H1 (cell line): ENCODE measurements around the gene PRPF6. TPM values are rescaled to one million over a fixed set of nuclear protein-coding genes. Genes with fewer than 3 reads are reported as not detected.
A peak's percentile ranks its signal among the peaks of the same experiment; 100 is the strongest.

ENCODE experiments used
- CTCF ChIA-PET: fragments of 300-600 bp; sonication (Branson Sonifier 250); formaldehyde crosslinking; loops from one replicate; lab custom pipeline; 2021; ENCODE audit not compliant: partially characterized antibody; lab: Charles Lee
- POLR2A ChIA-PET: fragments of 300-600 bp; sonication (Branson Sonifier 250); formaldehyde crosslinking; loops from one replicate; lab custom pipeline; 2021; ENCODE audit warnings: inconsistent platforms; ENCODE audit not compliant: partially characterized antibody; lab: Charles Lee
- DNase-seq, 2 experiments: peaks; one replicate each; pipeline versions ENCODE4 v3.0.0 to v3.0.0-alpha.2; 2010 to 2022; ENCODE audit warnings: low spot score in 2 of 2, low read depth in 1 of 2, mixed read lengths in 1 of 2
- FAIRE-seq: peaks from 2 replicates; lab custom pipeline; 2011; peaks lifted over from hg19 to GRCh38; lab: Jason Lieb, UNC
- H2AFZ ChIP-seq: 2 replicates; pipeline ENCODE4 v1.8.1; 2012; ENCODE audit warnings: low read length, inconsistent platforms
- H2AK5ac ChIP-seq: 2 replicates; pipeline ENCODE4 v1.6.1; 2013; ENCODE audit warnings: low read depth, low read length
- H2BK120ac ChIP-seq: replicated peaks from 2 replicates; pipeline ENCODE3; 2013; ENCODE audit warnings: low read depth, low read length, inconsistent platforms
- H2BK12ac ChIP-seq: 2 replicates; pipeline ENCODE4 v1.6.1; 2013; ENCODE audit warnings: low read depth, low read length
- H2BK15ac ChIP-seq: 2 replicates; pipeline ENCODE4 v1.6.1; 2013; ENCODE audit warnings: low read length
- H2BK20ac ChIP-seq: 2 replicates; pipeline ENCODE4 v1.6.1; 2013; ENCODE audit warnings: low read length
- H2BK5ac ChIP-seq: 2 replicates; pipeline ENCODE4 v1.6.1; 2013; ENCODE audit warnings: low read depth, low read length
- H3K14ac ChIP-seq: 2 replicates; pipeline ENCODE4 v1.6.1; 2013; ENCODE audit warnings: inconsistent platforms; ENCODE audit not compliant: insufficient read length
- H3K18ac ChIP-seq: 2 replicates; pipeline ENCODE4 v1.6.1; 2013; ENCODE audit warnings: low read length; ENCODE audit errors: extremely low read depth
- H3K23ac ChIP-seq: 2 replicates; pipeline ENCODE4 v1.6.1; 2013; ENCODE audit warnings: inconsistent platforms; ENCODE audit not compliant: insufficient read length
- H3K23me2 ChIP-seq: 2 replicates; pipeline ENCODE4 v1.6.1; 2013; ENCODE audit warnings: low read depth, low read length
- H3K27ac ChIP-seq: 2 replicates; pipeline ENCODE4 v1.6.1; 2011; ENCODE audit warnings: low read depth, low read length, inconsistent platforms
- H3K27me3 ChIP-seq, 4 experiments: replicated peaks in 1 of 4; 1 replicate in 1 of 4; 2 replicates in 3 of 4; pipeline versions ENCODE4 v1.6.1 to v1.8.1; 2011 to 2013; ENCODE audit warnings: low read length in 3 of 4, mild to moderate bottlenecking in 3 of 4, inconsistent platforms in 2 of 4, mixed read lengths in 2 of 4, moderate library complexity in 1 of 4; ENCODE audit not compliant: control insufficient read depth in 3 of 4, insufficient read depth in 3 of 4; ENCODE audit errors: extremely low read depth in 1 of 4
- H3K36me3 ChIP-seq, 4 experiments: 2 replicates each; pipeline versions ENCODE4 v1.6.1 to v1.8.1; 2011 to 2013; ENCODE audit warnings: mild to moderate bottlenecking in 4 of 4, low read length in 3 of 4, moderate library complexity in 2 of 4, control low read depth in 1 of 4, inconsistent platforms in 1 of 4; ENCODE audit not compliant: insufficient read depth in 4 of 4, control insufficient read depth in 2 of 4
- H3K4ac ChIP-seq: replicated peaks from 2 replicates; pipeline ENCODE3; 2013; ENCODE audit warnings: low read length, low read depth, mixed read lengths, inconsistent platforms; ENCODE audit not compliant: insufficient read length
- H3K4me1 ChIP-seq, 4 experiments: replicated peaks in 1 of 4; 1 replicate in 1 of 4; 2 replicates in 3 of 4; pipeline versions ENCODE4 v1.6.1 to v1.8.1; 2011 to 2013; ENCODE audit warnings: low read length in 3 of 4, inconsistent platforms in 2 of 4, mixed read lengths in 1 of 4; ENCODE audit not compliant: insufficient read depth in 4 of 4, control insufficient read depth in 3 of 4
- H3K4me2 ChIP-seq, 2 experiments: 2 replicates each; pipeline versions ENCODE4 v1.6.1 to v1.8.1; 2011 to 2013; ENCODE audit warnings: low read depth in 2 of 2, low read length in 2 of 2, control low read depth in 1 of 2, inconsistent platforms in 1 of 2, mild to moderate bottlenecking in 1 of 2; ENCODE audit not compliant: insufficient read depth in 1 of 2
- H3K4me3 ChIP-seq, 4 experiments: fragments of 200-600, 300-600 bp in 1 of 4; sonication (generic), shearing (Covaris generic), sonication (Bioruptor Twin) in 1 of 4; 2 replicates each; pipeline versions ENCODE4 v1.5.1 to v1.8.1; 2011 to 2016; ENCODE audit warnings: low read length in 4 of 4, low read depth in 3 of 4, control low read depth in 2 of 4, inconsistent platforms in 2 of 4, mild to moderate bottlenecking in 2 of 4, mixed read lengths in 1 of 4, moderate library complexity in 1 of 4; ENCODE audit not compliant: insufficient read depth in 2 of 4; ENCODE audit errors: extremely low read depth in 1 of 4
- H3K56ac ChIP-seq: replicated peaks from 2 replicates; pipeline ENCODE3; 2013; ENCODE audit warnings: low read depth, mild to moderate bottlenecking, mixed read lengths, low read length, inconsistent platforms; ENCODE audit not compliant: insufficient read length
- H3K79me1 ChIP-seq: 2 replicates; pipeline ENCODE4 v1.6.1; 2013; ENCODE audit warnings: low read depth, low read length, control low read depth
- H3K79me2 ChIP-seq, 2 experiments: 2 replicates each; pipeline versions ENCODE4 v1.6.1 to v1.8.1; 2012 to 2013; ENCODE audit warnings: low read length in 2 of 2, mild to moderate bottlenecking in 2 of 2, inconsistent platforms in 1 of 2; ENCODE audit not compliant: insufficient read depth in 2 of 2, control insufficient read depth in 1 of 2
- H3K9ac ChIP-seq, 4 experiments: replicated peaks in 1 of 4; 1 replicate in 1 of 4; 2 replicates in 3 of 4; pipeline versions ENCODE4 v1.6.1 to v1.8.1; 2011 to 2013; ENCODE audit warnings: low read depth in 3 of 4, low read length in 3 of 4, control low read depth in 2 of 4, mild to moderate bottlenecking in 2 of 4, moderate library complexity in 2 of 4, inconsistent platforms in 1 of 4; ENCODE audit errors: extremely low read depth in 1 of 4
- H3K9me3 ChIP-seq, 2 experiments: 2 replicates each; pipeline versions ENCODE4 v1.6.1 to v1.8.1; 2012 to 2013; ENCODE audit warnings: mild to moderate bottlenecking in 2 of 2, moderate library complexity in 2 of 2, control low read depth in 1 of 2, inconsistent platforms in 1 of 2, low read depth in 1 of 2, low read length in 1 of 2, mixed read lengths in 1 of 2; ENCODE audit not compliant: insufficient read depth in 2 of 2
- H4K20me1 ChIP-seq, 2 experiments: replicated peaks in 1 of 2; 2 replicates each; pipeline versions ENCODE3 to v1.8.1; 2011 to 2013; ENCODE audit warnings: inconsistent platforms in 2 of 2, low read length in 2 of 2, mild to moderate bottlenecking in 1 of 2; ENCODE audit not compliant: insufficient read depth in 2 of 2, control insufficient read depth in 1 of 2
- H4K5ac ChIP-seq: 2 replicates; pipeline ENCODE4 v1.6.1; 2013; ENCODE audit warnings: low read length, low read depth, mixed read lengths, inconsistent platforms; ENCODE audit not compliant: insufficient read length
- H4K8ac ChIP-seq: 2 replicates; pipeline ENCODE4 v1.8.0; 2013; ENCODE audit warnings: mild to moderate bottlenecking, moderate library complexity, low read length, inconsistent platforms; ENCODE audit not compliant: insufficient read depth; ENCODE audit errors: extremely low read depth
- H4K91ac ChIP-seq: replicated peaks from 2 replicates; pipeline ENCODE3; 2013; ENCODE audit warnings: low read length, mixed read lengths, inconsistent platforms; ENCODE audit not compliant: insufficient read length
- ASH2L ChIP-seq: fragments of 200-600, 300-600 bp; sonication (generic); IDR thresholded peaks from one replicate; pipeline ENCODE4 v1.7.1; 2017; ENCODE audit warnings: low read length
- CREB1 ChIP-seq: IDR thresholded peaks from 2 replicates; pipeline ENCODE4 v1.6.1; 2012; ENCODE audit warnings: inconsistent platforms
- E2F6 ChIP-seq: IDR thresholded peaks from 2 replicates; pipeline ENCODE4 v1.6.1; 2012; ENCODE audit warnings: inconsistent platforms
- KDM1A ChIP-seq: fragments of 200-600, 300-600 bp; sonication (generic); IDR thresholded peaks from 2 replicates; pipeline ENCODE4 v1.7.1; 2016; ENCODE audit warnings: mild to moderate bottlenecking, low read length, borderline replicate concordance
- MAX ChIP-seq: IDR thresholded peaks from 2 replicates; pipeline ENCODE4 v1.6.1; 2012; ENCODE audit warnings: inconsistent platforms
- NRF1 ChIP-seq: IDR thresholded peaks from 2 replicates; pipeline ENCODE4 v1.6.1; 2011; ENCODE audit warnings: mild to moderate bottlenecking, low read depth, low read length, improper control_type of control experiment
- POLR2A ChIP-seq, 2 experiments: IDR thresholded peaks; 1 replicate in 1 of 2; 2 replicates in 1 of 2; pipeline ENCODE4 v1.6.1; 2011; ENCODE audit warnings: low read depth in 2 of 2, low read length in 2 of 2, mild to moderate bottlenecking in 2 of 2; ENCODE audit errors: control extremely low read depth in 1 of 2
- RNF2 ChIP-seq: fragments of 200-900, 300-1000 bp; sonication (generic); IDR thresholded peaks from 2 replicates; pipeline ENCODE4 v1.7.1; 2016; ENCODE audit warnings: borderline replicate concordance, low read depth, mild to moderate bottlenecking, antibody characterized with exemption, low read length; ENCODE audit not compliant: poor library complexity, severe bottlenecking; ENCODE audit errors: missing control alignments
- SAP30 ChIP-seq: fragments of 300-600 bp; sonication (generic); IDR thresholded peaks from 2 replicates; pipeline ENCODE4 v1.7.1; 2012; ENCODE audit warnings: low read length, moderate library complexity, mild to moderate bottlenecking, inconsistent platforms; ENCODE audit not compliant: insufficient read depth, insufficient replicate concordance
- SIN3A ChIP-seq, 2 experiments: IDR thresholded peaks in 1 of 2; conservative IDR thresholded peaks in 1 of 2; 2 replicates each; pipeline ENCODE4 v1.6.1; 2011 to 2012; ENCODE audit warnings: low read length in 2 of 2, improper control_type of control experiment in 1 of 2, low read depth in 1 of 2, mild to moderate bottlenecking in 1 of 2
- SP1 ChIP-seq: IDR thresholded peaks from 2 replicates; pipeline ENCODE4 v1.6.1; 2011; ENCODE audit warnings: low read depth, low read length
- TEAD4 ChIP-seq: IDR thresholded peaks from 2 replicates; pipeline ENCODE4 v1.6.1; 2012; ENCODE audit warnings: low read depth, low read length, inconsistent platforms, mixed read lengths
- WGBS, 2 experiments: shearing (Covaris generic) in 1 of 2; methylation state at CpG; one replicate each; pipeline versions ENCODE4 v1.1.6 to v1.1.7; 2013 to 2015; ENCODE audit warnings: low lambda C conversion rate in 2 of 2, mixed read lengths in 2 of 2, inconsistent platforms in 1 of 2, low coverage in 1 of 2, missing lambda C conversion rate in 1 of 2; ENCODE audit not compliant: insufficient replicate concordance in 2 of 2, insufficient coverage in 1 of 2, insufficient read length in 1 of 2; ENCODE audit errors: extremely low coverage in 1 of 2, missing lambda C conversion rate in 1 of 2; 5-methylcytosine and 5-hydroxymethylcytosine counted together
- polyA plus RNA-seq, 7 experiments: library from polyadenylated mRNA; depleted of rRNA in 3 of 7; stranded (reverse) in 5 of 7; unstranded in 2 of 7; fragments of >200 nt in 5 of 7; fragments of 200-250 nt in 2 of 7; gene quantifications; 1 replicate in 5 of 7; 2 replicates in 1 of 7; 4 replicates in 1 of 7; pipeline versions ENCODE4 v1.2.1 to v1.2.3, GENCODE V29; 2011 to 2013; ENCODE audit warnings: missing spikeins in 2 of 7, mixed read lengths in 2 of 7
- total RNA-seq: library from RNA; stranded (reverse); fragmentation: NEBNext Ultra II Directional; extraction: Animal tissue kit (Norgen Biotek cat#: 25700); gene quantifications from 2 replicates; pipeline ENCODE4 v1.2.1, GENCODE V29; 2021

The PRPF6 gene
- total and polyA plus RNA-seq, 2 of the 8 experiments (the other 6 are each of a cell fraction or from before 2014, with no cell fraction given): 27.9 to 76.9 TPM

- Histone ChIP-seq H3K56ac (no peak overlapping the region), H3K79me1 (no peaks in the 10 kb centered on the region), H2BK15ac (no peak overlapping the region), H2BK20ac (no peak overlapping the region), H3K4me1 (peaks cover 0 to 28% (median 7%) of the 10 kb centered on the region in 4 experiments; a peak in 6 of 7 replicates), H4K8ac (peak overlapping the region; percentile 89; the same call in 1 of the 2 replicates), H3K4ac (no peak overlapping the region), H3K9me3 (no peaks in the 10 kb centered on the region), H2BK12ac (no peak overlapping the region), H3K79me2 (no peaks in the 10 kb centered on the region), H2AFZ (no peak overlapping the region), H4K20me1 (no peaks in the 10 kb centered on the region), H2AK5ac (no peak overlapping the region), H2BK120ac (no peak overlapping the region), H3K27me3 (peaks cover 44 to 80% (median 67%) of the 10 kb centered on the region in 4 experiments), H4K5ac (no peak overlapping the region), H3K36me3 (peaks cover 0 to 10% (median 0%) of the 10 kb centered on the region in 4 experiments; a peak in 1 of 8 replicates), H3K23me2 (peaks cover 4% of the 10 kb centered on the region; the same call in 1 of the 2 replicates), H3K9ac (no peak overlapping the region), H3K18ac (peak overlapping the region; percentile 48), H3K14ac (no peak overlapping the region), H3K27ac (no peak overlapping the region), H3K23ac (no peak overlapping the region), H3K4me2 (peak overlapping the region; percentile 50 to 66), H3K4me3 (peak overlapping the region; percentile 1 to 50 (median 18); a peak in 5 of 8 replicates), H4K91ac (no peak overlapping the region), H2BK5ac (no peak overlapping the region)
- CTCF ChIA-PET: no interaction called here
- WGBS, 2 experiments: 10% methylated on average over 32 of the region's 49 CpGs; no CpG with 5 or more reads in 1 of the 2 experiments
- DNase-seq (peak in 1 of 2 experiments; percentile 69), FAIRE-seq (no peak)
- POLR2A ChIA-PET: interaction anchor here (1.5 kb wide), 1 partner anchor 10 kb away, joined by 3 read pairs; no protein-coding TSS in a partner anchor
- peak; percentile 37 for TF ChIP-seq ASH2L
- no peak for TF ChIP-seq POLR2A (IDR thresholded peaks at IDR 0.05; ENCODE audit: control extremely low read depth in 1 of 2, low read depth in 2 of 2, low read length in 2 of 2)
- TF ChIP-seq TEAD4: no peak
- no peak for TF ChIP-seq SP1
- peak; percentile 74 for TF ChIP-seq RNF2
- peak; percentile 92 for TF ChIP-seq MAX
- no peak for TF ChIP-seq NRF1
- no peak for TF ChIP-seq SIN3A (conservative IDR thresholded peaks at IDR 0.05 in 1 of 2, IDR thresholded peaks at IDR 0.05 in 1 of 2; ENCODE audit: low read depth in 1 of 2, low read length in 2 of 2)
- 0 out of 2 replicates have a peak, but pooled peaks have one; percentile 24 for TF ChIP-seq KDM1A
- TF ChIP-seq SAP30: no peak
- no peak for TF ChIP-seq CREB1
- TF ChIP-seq E2F6: peak; percentile 82
These were observed 67.1 kb downstream of the PRPF6 start for GRCh38 chr20:64047968-64048401.
